ENCODE results near the gene TOR4A.
A peak's percentile ranks its signal among the peaks of the same experiment; 100 is the strongest.
"Not testable (repeated sequence)": the region's sequence is repeated elsewhere in the genome, so short reads cannot be mapped to it uniquely, and the experiment has no call there.

The TOR4A gene

DNA sequence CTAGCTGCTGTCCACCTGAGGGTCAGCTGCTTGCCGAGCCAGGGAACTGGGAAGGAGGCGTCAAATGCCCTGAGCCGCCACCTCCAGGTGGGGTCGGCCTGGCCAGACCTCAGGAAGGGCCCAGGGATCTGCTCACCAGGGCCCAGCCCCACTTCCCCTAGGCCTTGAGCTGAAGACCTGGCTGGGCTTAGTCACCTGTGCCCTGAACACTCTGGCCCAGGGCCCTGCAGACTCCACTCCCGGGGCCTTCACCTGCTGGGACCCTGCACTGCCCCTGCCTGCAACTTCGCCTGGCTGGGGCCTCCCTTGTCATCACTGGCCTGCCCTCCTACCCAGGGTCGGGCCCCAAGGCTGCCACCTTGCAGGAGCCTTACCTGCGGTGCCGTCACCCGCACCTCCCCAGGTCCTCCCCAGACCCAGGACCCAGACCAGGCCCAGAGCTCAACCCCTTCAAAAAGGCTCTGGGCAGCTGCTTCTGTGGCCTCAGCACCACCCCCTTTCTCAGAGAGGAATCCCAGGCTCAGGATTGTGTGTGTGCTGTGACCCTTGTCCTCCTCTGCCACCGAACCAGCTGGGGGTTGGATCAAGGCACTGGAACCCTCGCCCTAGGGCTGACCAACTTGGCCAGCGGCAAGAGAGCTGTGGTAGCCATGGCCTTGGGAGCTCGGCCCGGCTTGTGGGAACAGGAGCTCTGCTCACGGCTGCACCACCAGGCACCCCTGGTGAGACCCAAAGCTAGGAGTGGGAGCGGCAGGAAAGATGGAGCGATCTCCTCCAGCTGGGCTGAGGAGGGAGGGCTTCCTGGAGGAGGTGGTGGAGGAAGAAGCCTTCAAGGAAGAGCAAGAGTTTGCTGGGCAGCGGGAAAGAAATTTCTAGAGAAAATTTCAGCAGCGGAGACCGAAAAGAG, 23.6 kb upstream of the TOR4A start:
- no peak for DNase-seq (ENCODE audit: low read depth)

DNA sequence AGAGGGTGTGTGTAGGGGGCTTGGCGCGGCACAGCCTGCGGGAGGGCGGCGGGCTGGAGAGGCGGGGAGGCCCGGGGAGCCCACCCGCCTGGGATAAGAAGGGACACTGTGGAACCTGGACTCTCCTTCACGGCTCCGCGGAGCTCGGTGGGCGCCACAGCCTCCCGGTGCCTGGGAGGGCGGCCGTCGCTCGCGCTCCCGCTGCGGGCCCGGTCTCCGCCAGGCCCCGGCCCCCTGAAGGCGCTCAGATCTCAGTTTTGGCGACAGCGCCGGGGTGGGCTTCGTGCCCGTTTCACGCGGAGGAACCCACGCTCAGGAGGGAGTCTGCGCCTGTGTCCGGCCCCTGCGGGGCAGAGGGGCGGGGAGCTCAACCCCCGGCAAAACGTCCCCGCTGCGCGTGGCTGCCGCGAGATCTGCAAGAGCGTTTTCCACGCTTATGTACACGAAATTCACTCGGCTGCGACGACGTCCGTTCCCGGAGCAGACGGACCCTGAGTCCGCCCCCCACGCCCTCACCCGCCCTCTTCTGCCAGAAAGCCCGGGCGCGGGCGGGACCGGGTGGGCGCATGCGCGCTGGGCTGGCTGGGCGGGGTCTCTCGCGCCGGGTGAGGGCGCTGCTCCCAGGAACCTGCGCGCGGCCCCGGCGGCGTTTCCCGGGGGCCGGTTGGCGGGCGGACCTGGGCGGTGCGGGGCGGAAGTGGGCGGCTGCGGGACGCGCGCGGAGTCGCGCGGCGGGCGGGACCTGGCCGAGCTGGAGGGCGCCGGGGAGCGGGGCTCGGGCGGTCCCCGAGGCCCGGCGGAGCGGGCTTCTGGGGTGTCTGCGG, 22.7 kb upstream of the TOR4A start, which contains the start of gene NELFB:
NELFB (plus strand) TSS at position 704 of the 824 bp plus-strand sequence.
- peak; percentile 90 for DNase-seq (ENCODE audit: low read depth)

- DNase-seq (ENCODE audit: low read depth), result no peak
Measured at GRCh38 chr9:137255448-137256114, 21.9 kb upstream of the TOR4A start.

DNA sequence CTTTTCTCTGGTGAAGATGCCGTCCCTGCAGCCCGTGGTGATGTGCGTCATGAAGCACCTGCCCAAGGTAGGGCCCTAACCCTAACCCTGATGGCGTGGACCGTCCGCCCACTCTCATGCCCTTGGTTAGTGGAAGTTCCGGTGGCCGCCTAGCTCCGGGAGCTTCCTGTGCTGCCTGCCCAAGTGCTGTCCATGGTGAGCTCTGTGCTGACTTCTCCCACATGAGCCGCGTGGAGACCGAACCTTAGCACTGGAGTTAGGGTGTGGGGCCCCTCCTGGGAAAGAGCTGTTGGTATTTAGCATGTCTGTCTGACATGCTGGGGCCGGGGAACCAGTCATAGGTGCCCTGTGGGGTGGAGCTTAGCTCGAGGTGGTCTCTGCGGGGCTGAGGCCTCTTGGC, 21.2 kb upstream of the TOR4A start:
- no peak for DNase-seq (ENCODE audit: low read depth)

DNA sequence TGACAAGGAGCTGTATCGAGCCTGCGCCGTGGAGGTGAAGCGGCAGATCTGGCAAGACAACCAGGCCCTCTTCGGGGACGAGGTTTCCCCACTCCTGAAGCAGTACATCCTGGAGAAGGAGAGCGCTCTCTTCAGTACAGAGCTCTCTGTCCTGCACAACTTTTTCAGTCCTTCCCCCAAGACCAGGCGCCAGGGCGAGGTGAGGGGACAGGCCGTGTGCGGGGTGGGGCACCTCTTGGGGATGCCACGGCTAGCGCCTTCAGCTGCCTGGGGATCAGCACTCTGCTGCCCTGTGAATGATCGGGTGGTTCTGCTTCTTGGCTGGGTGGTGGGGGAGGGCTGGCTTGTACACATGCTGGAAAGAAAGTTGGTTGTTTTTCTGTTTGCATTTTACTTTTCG, 20.7 kb upstream of the TOR4A start:
- DNase-seq (ENCODE audit: low read depth), result no peak

DNA sequence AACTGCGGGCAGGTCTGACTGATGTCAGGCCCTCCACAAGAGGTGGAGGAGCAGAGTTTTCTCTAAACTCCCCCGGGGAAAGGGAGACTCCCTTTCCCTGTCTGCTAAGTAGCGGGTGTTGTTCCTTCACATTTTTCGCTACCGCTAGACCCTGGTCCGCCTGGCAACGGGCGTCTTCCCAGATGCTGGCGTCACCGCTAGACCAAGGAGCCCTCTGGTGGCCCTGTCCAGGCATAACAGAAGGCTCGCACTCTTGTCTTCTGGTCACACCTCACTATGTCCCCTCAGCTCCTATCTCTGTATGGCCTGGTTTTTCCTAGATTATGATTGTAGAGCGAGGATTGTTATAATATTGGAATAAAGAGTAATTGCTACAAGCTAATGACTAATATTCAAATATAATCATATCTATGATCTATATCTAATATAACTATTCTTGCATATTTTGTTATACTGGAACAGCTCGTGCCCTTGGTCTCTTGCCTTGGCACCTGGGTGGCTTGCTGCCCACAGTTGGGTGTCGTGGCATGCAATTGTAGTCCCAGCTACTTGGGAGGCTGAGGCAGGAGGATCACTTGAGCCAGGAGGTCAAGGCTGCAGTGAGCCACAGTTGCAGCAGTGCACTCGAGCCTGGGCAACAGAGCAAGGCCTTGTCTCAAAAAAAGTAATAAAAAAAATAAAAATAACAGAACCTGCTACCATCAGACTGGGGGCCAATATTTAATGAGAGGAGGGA, 15.2 kb upstream of the TOR4A start:
- not testable (repeated sequence) for DNase-seq (ENCODE audit: low read depth)

- DNase-seq (ENCODE audit: low read depth), result no peak
Measured at GRCh38 chr9:137262909-137263285, 14.6 kb upstream of the TOR4A start.

- DNase-seq (ENCODE audit: low read depth), result no peak
Measured at GRCh38 chr9:137263506-137263905, 14.0 kb upstream of the TOR4A start.

DNA sequence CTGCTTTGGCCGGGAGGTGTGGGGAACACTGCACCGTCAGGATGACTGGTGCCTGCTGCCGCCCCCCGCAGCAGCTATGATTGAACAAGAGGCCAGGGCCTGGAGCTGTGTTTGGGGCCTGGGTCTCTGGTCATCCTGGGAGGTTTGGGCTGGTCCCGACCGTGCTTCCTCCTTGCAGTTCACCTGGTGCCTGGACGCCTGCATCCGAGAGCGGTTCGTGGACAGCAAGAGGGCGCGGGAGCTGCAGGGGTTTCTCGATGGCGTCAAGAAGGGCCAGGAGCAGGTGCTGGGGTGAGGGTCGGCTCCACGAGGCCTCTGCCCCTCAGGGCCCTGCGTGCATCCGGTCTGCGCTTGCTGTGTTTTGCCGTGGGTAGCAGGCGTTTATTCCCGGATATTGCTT, 13.5 kb upstream of the TOR4A start:
- DNase-seq (ENCODE audit: low read depth), result no peak

DNA sequence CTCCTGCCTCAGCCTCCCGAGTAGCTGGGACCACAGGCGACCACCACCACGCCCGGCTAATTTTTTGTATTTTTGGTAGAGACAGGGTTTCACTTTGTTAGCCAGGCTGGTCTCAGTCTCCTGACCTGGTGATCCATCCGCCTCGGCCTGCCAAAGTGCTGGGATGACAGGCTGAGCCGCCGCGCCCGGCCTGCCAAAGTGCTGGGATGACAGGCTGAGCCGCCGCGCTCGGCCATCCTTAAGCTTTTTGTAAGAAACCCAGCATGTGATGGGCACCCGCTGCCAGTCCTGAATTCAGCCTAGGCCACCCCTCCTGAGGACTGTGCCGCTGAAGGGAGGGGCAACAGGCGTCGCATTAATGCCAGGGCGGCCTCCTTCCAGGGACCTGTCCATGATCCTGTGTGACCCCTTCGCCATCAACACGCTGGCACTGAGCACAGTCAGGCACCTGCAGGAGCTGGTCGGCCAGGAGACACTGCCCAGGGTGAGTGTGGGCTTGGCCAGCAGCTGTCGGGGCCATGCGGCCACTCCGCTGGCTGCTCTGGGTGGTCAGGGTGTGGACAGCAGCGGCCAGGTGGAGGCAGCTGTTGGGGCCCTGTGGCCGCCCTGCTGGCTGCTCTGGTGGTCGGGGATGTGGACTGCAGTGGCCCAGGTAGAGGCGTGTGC, 11.9 kb upstream of the TOR4A start:
- no peak for DNase-seq (ENCODE audit: low read depth)

- DNase-seq (ENCODE audit: low read depth), result no peak
Measured at GRCh38 chr9:137266162-137266527, 11.4 kb upstream of the TOR4A start.

DNA sequence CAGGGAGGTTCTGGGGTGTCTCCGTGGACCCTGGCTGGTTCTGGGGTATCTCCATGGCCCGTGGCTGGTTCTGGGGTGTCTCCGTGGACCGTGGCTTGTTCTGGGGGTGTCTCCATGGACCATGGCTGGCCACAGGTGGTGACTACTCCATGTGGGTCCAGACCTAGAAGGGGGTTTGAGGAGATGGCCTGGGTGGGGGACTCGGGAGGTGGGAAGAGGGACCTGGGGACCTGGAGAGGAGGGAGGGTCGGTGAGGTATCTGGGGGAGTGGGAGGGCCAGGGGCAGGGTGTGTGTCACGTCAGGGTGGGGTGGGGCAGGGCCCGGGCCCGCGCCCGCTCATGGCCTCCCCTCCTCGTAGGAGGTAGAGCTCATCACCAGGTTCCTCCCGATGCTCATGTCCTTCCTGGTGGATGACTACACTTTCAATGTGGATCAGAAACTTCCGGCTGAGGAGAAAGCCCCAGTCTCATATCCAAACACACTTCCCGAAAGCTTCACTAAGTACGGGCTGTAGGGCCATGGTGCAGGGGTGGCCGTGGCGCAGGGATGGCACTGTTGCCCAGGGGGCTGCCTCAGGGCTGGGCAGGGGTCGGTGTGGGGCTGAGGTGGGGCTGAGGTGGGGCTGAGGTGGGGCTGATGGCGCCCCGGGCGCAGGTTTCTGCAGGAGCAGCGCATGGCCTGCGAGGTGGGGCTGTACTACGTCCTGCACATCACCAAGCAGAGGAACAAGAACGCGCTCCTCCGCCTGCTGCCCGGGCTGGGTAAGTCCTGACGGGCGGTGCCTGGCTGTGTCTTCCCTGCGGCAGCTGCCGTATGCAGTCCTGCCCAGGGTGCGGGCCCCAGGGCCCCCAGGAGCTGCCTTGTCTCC, 10.7 kb upstream of the TOR4A start:
- DNase-seq (ENCODE audit: low read depth), result no peak

- no peak for DNase-seq (ENCODE audit: low read depth)
Measured at GRCh38 chr9:137267933-137268355, 9.6 kb upstream of the TOR4A start.

GRCh38 chr9:137268538-137269201, 8.9 kb upstream of the TOR4A start:
- DNase-seq (ENCODE audit: low read depth), result no peak

DNA sequence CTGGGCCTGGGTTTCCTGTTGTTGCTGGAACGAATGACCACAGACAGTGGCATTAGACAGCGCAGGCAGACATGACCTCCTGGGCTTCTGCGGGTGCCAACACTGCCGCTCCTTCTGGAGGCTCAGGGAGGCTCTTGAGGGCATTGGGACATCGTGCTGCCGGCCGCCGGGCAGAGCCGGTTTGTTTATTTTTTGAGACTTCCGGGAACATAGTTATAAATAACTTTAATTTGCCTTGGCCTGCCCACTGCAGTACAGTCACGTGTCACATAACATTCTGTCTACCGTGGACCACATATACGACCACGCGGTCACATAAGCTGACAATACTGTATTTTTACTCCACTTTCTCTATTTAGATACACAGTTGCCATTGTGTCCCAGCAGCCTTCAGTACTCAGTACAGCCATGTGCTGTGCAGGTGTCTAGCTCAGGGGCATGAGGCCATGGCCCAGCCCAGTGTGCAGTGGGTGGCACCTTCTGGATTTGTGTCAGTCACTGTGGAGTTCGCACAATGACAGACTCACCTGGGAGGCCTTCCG, 8.2 kb upstream of the TOR4A start:
- DNase-seq (ENCODE audit: low read depth), result no peak

DNA sequence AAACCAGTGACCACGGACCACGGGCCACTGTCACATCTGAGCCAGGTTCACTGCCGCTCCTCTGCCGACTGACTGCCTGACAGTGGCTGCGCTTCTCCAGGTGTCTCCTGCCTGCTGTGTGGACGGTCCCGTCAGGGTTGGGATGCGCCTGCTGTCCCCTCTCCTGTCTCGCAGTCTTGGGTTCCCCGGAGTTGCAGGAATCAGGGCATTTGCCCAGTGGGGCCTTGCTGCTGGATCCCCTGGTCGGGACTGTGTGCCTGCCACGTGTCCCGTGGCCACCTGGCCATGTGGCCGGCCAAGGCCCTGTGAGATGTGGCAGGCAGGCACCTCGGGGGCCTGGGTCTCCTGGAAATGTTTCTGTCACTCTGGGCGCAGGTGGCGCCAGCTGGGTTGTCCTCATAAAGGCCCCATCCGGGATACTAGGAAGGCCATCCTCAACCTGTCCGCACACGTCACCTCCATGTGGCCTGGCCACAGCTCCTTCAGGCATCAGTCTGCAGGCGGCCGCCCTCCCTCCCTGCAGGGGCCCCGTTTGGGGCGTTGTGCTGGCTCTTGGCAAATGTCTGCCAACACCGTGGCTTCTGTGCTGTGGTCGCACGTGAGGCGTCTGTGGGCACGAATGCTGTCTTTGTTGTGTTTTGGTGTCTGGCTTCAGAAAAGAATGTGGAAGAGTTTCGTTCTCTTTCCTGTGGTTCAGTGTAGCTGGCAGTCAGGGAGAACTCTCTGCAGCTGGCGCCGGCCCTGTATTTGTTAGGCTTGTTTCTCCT, 6.4 kb upstream of the TOR4A start:
- DNase-seq (ENCODE audit: low read depth), result no peak

DNA sequence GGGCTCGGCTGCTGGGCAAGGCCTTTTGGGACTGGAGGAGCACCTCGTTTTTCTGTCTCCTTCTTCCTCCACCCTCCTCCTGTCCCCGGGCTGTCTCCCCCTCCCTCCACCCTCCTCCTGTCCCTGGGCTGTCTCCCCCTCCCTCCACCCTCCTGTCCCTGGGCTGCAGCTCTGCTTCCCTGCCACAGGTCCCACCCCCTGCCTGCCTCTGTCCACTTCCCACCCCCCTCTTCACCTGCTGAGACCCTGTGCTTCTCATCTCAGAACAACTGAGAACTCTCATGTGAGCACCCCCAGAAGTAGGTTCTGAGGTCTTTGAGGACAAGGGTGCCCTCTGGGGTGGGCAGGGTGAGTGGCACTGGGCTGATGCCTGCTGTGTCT, 5.8 kb upstream of the TOR4A start:
- DNase-seq (ENCODE audit: low read depth), result no peak

- DNase-seq (ENCODE audit: low read depth), result no peak
Measured at GRCh38 chr9:137272241-137273094, 5.1 kb upstream of the TOR4A start.
